Measurements from ENCODE around the gene SP100.
"Not testable (repeated sequence)": the region's sequence is repeated elsewhere in the genome, so short reads cannot be mapped to it uniquely, and the experiment has no call there.

The SP100 gene

GRCh38 chr2:230471074-230471473, 55.1 kb downstream of the SP100 start:
- DNase-seq: no peak

DNA sequence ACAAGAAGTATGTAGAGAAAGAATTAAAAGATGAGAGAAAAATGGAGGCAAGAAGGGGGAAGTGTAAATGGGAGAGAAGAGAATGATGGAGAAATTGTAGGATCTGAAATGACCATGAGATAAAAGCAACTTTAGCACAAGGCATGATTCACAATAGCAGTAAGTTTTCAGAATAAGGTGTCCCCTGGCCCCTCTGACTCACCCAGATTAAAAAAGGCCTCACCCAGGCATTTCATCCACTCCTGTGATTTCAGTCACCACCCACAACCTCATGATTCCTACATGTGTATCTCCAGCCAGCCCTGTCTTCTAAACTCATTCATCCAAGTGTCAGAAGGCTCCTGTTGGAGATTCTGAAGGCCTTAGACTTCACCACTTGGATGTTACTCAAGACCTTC, 56.6 kb downstream of the SP100 start:
- no peak for DNase-seq

DNA sequence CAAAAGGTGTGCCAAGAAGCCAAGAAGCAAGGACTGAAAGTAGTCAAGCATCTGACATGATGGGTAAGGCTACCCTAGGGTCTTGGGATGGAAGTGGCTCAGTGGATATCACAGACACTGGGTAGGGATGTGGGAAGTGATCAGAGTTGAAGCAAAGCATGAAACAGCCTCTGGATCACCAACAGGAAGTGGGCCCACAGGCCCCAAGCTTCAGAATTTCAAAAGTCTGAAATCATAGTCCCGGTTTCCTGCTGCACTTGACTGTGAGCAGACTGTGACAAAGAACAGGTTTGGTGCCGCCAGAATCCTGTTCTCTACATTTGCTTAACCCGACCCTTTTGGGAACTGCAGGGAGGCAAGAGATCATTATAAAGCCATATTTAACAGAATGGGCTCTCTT, 57.4 kb downstream of the SP100 start:
- DNase-seq: no peak

DNA sequence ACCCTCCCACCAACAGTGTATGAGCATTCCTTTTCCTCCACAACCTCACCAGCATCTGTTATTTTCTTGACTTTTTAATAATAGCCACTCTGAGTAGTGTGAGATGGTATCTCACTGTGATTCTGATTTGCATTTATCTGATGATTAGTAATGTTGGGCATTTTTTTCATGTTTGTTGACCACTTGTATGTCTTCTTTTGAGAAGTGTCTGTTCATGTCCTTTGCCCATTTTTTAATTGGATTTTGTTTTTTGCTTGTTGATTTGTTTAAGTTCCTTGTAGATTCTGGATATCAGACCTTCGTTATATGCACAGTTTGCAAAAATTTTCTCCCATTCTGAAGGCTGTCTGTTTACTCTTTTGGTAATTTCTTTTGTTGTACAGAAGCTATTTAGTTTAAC, 59.1 kb downstream of the SP100 start:
- no peak for DNase-seq

DNA sequence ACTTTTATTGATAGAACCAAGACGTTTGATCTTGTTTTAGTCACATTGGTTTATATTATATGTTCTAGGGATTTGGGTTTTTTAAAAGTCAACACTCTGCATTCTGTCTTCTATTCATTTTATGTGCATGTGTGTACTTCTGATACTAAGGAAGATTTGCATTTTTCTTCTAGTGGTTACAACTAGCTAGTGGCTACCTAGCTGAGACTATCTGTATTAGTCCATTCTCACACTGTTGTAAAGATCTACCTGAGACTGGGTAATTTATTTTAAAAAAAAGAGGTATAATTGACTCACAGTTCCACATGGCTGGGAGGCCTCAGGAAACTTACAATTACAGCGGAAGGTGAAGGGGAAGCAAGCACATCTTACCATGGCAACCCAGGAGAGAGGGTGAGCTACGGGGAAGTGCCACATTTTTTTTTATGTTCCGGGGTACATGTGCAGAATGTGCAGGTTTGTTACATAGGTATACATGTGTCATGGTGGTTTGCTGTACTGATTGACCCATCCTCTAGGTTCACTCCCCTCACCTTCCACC, 69.9 kb downstream of the SP100 start:
- DNase-seq: no peak

DNA sequence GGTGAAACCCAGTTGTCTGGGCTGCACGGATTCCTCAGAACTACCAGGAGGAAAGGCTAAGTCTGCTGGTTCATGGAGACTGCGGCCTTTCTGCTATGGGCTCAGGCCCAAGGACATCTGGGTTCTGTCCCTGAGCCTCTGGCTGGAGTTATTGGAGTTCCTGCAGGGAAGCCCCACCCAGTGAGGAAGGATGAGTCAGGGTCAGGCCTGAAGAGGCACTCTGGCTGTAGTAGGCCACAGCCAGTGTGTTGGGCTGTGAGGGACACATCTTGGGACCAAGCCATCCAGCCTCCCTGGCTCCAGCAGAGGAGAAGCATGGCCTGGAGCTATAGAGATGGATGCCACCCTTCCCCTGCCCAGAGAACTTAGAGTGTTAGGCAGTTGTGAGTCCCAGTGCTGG, 75.2 kb downstream of the SP100 start:
- not testable (repeated sequence) for DNase-seq

- no peak for DNase-seq
Observed at GRCh38 chr2:230492107-230492506, 76.1 kb downstream of the SP100 start.

GRCh38 chr2:230494980-230495379, 79.0 kb downstream of the SP100 start:
- no peak for DNase-seq

GRCh38 chr2:230496891-230497290, 80.9 kb downstream of the SP100 start:
- no peak for DNase-seq

- no peak for DNase-seq
Observed at GRCh38 chr2:230498506-230499107, 82.6 kb downstream of the SP100 start.

DNA sequence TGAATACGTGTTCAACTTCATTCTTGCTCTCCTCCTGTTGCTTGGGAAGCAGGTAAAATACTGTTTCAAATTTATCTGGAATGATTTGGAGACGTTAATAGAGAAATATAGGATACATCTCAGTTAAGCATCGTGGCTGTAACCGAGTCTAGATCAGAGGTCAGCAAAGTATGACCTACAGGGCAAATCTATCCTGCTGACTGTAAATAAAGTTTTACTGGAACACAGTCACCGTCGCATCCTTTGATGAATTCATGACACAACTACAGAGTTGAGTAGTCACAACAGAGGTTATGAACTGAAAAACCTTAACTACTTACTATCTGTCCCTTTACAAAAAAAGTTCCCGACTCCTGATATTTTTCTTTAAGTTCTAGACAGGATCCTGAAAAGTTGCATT, 86.6 kb downstream of the SP100 start:
- no peak for DNase-seq

DNA sequence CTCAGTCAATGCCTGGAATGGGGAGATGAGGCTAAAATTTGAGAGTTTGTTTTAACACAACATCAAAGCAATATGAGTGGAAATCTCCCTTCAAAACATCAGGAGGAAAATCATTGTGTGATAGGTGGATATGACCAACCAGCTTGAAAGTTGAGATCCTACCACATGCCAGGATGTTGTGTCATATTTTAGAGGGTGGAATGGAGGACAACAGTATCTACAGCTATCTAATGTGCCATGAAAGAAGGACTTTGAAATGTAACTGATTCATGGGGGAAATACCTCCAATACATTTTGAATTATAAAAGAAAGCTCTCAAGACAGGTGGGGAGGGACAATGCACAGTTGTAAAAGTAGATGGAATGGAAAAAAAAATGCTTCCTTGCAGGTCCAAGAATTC, 87.8 kb downstream of the SP100 start:
- DNase-seq: no peak

- no peak for DNase-seq
Observed at GRCh38 chr2:230505162-230505561, 89.2 kb downstream of the SP100 start.

GRCh38 chr2:230512955-230513748, 97.2 kb downstream of the SP100 start:
- DNase-seq: no peak

DNA sequence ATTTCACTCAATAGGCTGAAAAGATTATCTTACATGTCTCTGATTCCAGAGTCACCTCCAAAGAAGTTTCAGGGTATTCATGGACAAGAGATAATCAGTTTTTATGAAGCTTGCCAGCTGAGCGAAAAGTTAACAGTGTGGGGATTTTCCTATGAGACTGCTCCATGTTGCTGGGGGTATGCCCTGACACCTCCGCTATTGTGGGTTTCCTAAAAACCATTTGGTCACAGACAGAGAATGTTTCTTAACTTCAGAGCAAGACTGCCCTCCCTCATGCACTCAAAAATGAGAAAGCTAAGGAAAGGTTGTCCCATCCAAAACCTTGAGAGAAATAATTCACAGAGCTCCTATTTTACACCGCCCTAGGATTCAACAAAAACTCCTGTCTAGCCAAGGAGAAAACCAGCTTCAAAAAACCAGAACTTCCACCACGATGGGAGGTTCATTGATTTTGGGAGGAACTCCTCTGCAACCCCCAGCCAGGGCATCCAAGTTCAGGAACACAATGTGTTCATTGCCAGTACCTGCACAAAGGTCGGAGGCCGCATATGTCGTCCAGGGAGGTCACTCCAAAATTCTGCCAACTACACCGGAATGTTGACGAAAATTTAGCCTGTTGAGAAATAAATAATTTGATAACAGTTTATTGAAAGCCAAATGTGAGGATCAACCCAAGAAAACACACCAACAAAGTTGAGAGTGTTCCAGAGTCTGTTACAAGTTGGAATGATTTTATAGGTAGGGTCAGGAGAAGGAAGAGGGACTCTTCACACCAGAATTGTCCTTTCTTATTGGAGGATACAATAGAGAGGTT, 104.3 kb downstream of the SP100 start:
- DNase-seq: no peak

DNA sequence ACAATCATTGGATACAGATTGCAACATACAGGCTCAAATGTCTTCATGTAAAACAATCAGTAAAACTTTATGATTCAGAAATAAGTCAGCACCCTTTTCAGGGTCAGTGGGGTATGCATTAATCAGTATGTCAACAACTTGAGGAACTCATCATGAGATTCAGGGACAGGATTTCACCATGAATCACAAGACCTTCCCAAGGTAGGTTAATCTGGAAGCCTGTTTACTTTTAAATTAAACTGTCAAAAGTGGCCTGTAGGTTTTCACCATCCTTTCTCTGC, 104.8 kb downstream of the SP100 start:
- no peak for DNase-seq

DNA sequence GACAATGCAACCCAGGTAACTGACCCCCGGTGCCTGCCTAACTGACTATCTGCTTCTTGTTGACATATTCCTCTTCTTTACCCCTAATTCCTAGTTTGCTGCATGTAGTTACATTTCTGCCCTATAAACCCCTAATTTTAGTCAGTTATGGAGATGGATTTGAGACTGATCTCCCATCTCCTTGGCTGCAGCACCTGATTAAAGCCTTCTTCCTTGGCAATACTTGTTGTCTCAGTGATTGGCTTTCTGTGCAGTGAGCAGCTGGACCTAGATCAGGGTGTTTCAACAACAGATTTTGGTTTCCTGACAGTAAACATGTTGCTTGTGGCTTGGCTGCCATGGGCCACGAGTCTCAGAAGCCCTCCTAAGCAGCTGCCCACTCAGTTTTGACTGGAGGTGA, 105.4 kb downstream of the SP100 start:
- no peak for DNase-seq

DNA sequence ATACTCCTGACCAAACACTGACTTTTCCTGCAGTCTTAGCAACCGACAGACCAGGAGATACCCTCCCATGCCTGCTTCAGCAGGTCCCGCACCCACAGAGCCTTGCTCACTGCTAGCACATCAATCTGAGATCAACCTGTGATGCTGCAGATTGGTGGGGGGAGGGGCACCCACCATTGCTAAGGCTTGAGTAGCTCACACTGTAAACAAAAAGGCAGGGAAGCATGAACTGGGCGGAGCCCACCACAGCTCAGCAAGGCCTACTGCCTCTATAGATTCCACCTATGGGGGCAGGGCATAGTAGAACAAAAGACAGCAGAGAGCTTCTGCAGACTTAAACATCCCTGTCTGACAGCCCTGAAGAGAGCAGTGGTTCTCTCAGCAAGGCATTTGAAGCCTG, 109.7 kb downstream of the SP100 start:
- DNase-seq: no peak

- no peak for DNase-seq
Observed at GRCh38 chr2:230537531-230537976, 121.6 kb downstream of the SP100 start.

- DNase-seq: no peak
Observed at GRCh38 chr2:230540332-230540731, 124.3 kb downstream of the SP100 start.

- DNase-seq: no peak
Observed at GRCh38 chr2:230541934-230542380, 126.0 kb downstream of the SP100 start.

- no peak for DNase-seq
Observed at GRCh38 chr2:230542751-230543150, 126.8 kb downstream of the SP100 start.

DNA sequence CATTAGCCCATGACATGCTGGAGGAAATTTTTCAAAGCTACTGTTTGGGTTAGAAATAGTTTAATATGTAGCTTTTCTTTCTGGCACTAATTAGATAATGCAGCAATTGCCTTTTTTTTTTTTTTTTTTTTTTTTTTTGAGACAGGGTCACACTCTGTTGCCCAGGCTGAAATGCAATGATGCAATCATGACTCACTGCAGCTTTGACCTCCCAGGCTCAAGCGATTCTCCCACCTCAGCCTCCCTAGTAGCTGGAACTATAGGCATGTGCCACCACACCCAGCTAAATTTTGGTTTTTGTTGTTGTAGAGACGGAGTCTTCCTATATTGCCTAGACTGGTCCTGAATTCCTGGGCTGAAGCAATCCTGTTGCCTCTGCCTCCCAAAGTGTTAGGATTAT, 136.2 kb downstream of the SP100 start:
- DNase-seq: no peak

GRCh38 chr2:230557065-230557464, 141.1 kb downstream of the SP100 start:
- no peak for DNase-seq

Data from NCI-H1105 (cell line).